ENCODE data around the gene ZNF280A.

- TF ChIP-seq CTCF (IDR thresholded peaks at IDR 0.05 in 2 of 3, conservative IDR thresholded peaks at IDR 0.05 in 1 of 3; ENCODE audit: borderline replicate concordance in 1 of 3, insufficient read depth in 1 of 3, low read depth in 2 of 3, low read length in 2 of 3) (no peak), JUND (IDR thresholded peaks at IDR 0.05) (no peak), POLR2A (IDR thresholded peaks at IDR 0.05; ENCODE audit: borderline replicate concordance, extremely low read depth, insufficient read depth, insufficient read length) (no peak), EZH2phosphoT487 (IDR thresholded peaks at IDR 0.05; ENCODE audit: borderline replicate concordance) (no peak), FOSL1 (IDR thresholded peaks at IDR 0.05; ENCODE audit: low read depth) (no peak), SP1 (IDR thresholded peaks at IDR 0.05; ENCODE audit: low read depth) (no peak), CEBPB (IDR thresholded peaks at IDR 0.05; ENCODE audit: low read depth) (no peak), ZBTB33 (IDR thresholded peaks at IDR 0.05; ENCODE audit: extremely low read depth, insufficient replicate concordance, low read length) (no peak), EZH2 (IDR thresholded peaks at IDR 0.05) (no peak), EGR1 (IDR thresholded peaks at IDR 0.05; ENCODE audit: low read depth) (no peak), POLR2AphosphoS5 (IDR thresholded peaks at IDR 0.05; ENCODE audit: low read depth, low read length) (no peak), TCF7L2 (IDR thresholded peaks at IDR 0.05; ENCODE audit: borderline replicate concordance, extremely low read depth, insufficient read depth, insufficient read length) (no peak)
- TF ChIP-seq, protein P1, sequence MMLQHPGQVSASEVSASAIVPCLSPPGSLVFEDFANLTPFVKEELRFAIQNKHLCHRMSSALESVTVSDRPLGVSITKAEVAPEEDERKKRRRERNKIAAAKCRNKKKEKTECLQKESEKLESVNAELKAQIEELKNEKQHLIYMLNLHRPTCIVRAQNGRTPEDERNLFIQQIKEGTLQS (IDR thresholded peaks at IDR 0.05) = no peak
Observed at GRCh38 chr22:22548317-22548716, 28.2 kb upstream of the ZNF280A start.
